GM18517 (cell line): Measurements from ENCODE around the gene ANO7.

Experiments used
- ATAC-seq: cut with Tn5 transposase; IDR thresholded peaks from one replicate; pipeline ENCODE4 v1.9.1; 2021; ENCODE audit warnings: mild to moderate bottlenecking, moderate library complexity; ENCODE audit not compliant: unreplicated experiment

The ANO7 gene

GRCh38 chr2:241271706-241272302, 83.3 kb downstream of the ANO7 start:
- no peak for ATAC-seq

- ATAC-seq: no peak
Measured at GRCh38 chr2:241272303-241273209, 84.1 kb downstream of the ANO7 start.

DNA sequence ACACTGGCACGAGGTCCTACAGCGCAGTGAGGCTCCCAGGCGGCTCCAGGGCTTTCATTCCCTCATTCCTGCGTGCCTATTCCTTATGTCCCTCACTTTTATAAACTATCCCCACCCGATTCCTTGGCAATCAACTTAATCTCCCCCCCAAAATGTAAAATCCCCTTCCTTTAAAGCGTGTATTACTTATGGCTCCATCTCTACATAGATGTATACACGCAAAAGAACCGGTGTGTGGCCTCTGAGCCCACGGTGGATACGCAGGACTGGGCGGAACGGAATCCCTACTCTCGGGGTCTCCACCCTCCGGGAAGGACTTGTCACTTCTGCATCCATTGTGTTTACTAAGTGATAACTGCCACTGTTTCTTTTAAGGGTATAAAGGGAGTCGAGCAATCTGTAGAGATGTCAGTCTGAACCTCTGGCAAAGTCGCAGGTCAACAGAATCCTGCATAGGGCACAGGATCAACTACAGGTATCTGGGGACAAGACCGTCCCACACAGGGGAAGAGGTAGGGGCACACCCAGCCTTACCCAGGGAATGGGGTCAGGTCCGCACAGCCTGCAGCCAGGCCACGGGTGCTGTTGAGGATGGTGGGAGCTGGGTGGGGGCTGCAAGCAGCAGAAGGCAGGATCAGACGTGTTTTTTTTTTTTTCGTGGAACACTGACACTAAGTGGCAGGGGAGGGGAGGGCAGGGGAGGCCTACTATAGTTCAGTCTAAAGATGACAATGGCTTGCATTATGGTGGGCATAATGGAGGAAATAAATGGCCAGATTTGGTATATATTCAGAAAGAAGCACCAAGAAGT, 84.9 kb downstream of the ANO7 start:
- ATAC-seq: no peak

DNA sequence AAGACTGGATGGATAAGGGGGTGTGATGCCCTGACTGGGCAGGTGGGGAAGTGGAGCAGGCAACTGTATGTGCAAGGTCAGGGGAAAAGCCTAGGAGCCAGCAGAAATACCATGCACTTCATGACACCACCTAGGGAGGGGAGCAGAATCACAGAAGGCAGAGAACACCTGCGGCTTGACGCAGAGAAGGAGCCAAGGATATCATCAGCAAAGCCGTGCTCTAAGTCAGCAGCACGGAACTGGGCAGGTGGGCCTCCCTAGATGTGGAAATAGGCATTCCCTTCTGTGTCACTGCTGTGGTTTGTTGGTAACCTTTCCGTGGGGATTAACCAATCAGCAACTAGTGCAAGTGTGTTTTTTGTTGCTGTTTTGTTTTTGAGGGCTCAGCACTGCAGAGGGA, 85.7 kb downstream of the ANO7 start:
- ATAC-seq: no peak
